ENCODE data around the gene CUEDC2. TPM values are rescaled to one million over a fixed set of nuclear protein-coding genes. Genes with fewer than 3 reads are reported as not detected.
A peak's percentile ranks its signal among the peaks of the same experiment; 100 is the strongest.

CUEDC2 gene
- total RNA-seq, 1 donor from 2014 or later, result 44.8 TPM

- intact Hi-C loops (cut with DNase I), result no loop called here
- Histone ChIP-seq H3K4me3 (peak within 1 kb of the TSS; percentile 88), H3K4me1 (peaks cover 39% of the 10 kb centered on the region), H3K9me3 (no peaks in the 10 kb centered on the region), H3K27me3 (no peaks in the 10 kb centered on the region), H3K27ac (peak within 1 kb of the TSS; percentile 89), H3K36me3 (no peaks in the 10 kb centered on the region)
- DNase-seq (peak; percentile 74), ATAC-seq (peak; percentile 23)
- TF ChIP-seq CTCF (IDR thresholded peaks at IDR 0.05), result no peak
Measured at GRCh38 chr10:102451105-102451969, 19.0 kb upstream of the CUEDC2 start, which contains the start of gene C10orf95. TSS of gene C10orf95 (minus strand) at chr10:102451543. CDS start at chr10:102451093, 450 bp downstream.

- H3K27ac ChIP-seq, result peak overlapping the region; percentile 89
- ATAC-seq (peak; percentile 92), DNase-seq (peak; percentile 95)
- intact Hi-C loops (cut with DNase I), result no loop called here
- H3K27me3 ChIP-seq, result no peaks in the 10 kb centered on the region
- peaks cover 32% of the 10 kb centered on the region for H3K4me1 ChIP-seq
- TF ChIP-seq CTCF (IDR thresholded peaks at IDR 0.05), result no peak
- peak overlapping the region; percentile 88 for H3K4me3 ChIP-seq
- H3K9me3 ChIP-seq, result no peaks in the 10 kb centered on the region
- H3K36me3 ChIP-seq, result no peaks in the 10 kb centered on the region
Measured at GRCh38 chr10:102450374-102451104, 18.2 kb upstream of the CUEDC2 start.

- Histone ChIP-seq H3K9me3 (no peaks in the 10 kb centered on the region), H3K27me3 (no peaks in the 10 kb centered on the region), H3K4me3 (peak overlapping the region; percentile 88), H3K4me1 (peaks cover 30% of the 10 kb centered on the region), H3K36me3 (no peaks in the 10 kb centered on the region), H3K27ac (peak overlapping the region; percentile 89)
- ATAC-seq, result no peak
- TF ChIP-seq CTCF (IDR thresholded peaks at IDR 0.05), result no peak
- intact Hi-C loops (cut with DNase I), result no loop called here
- no peak for DNase-seq
Measured at GRCh38 chr10:102450124-102450373, 17.7 kb upstream of the CUEDC2 start.

GRCh38 chr10:102449321-102450123, 17.1 kb upstream of the CUEDC2 start:
- ATAC-seq (peak; percentile 67), DNase-seq (peak; percentile 92)
- Histone ChIP-seq H3K4me3 (peak overlapping the region; percentile 88), H3K27ac (peak overlapping the region; percentile 89), H3K36me3 (no peaks in the 10 kb centered on the region), H3K9me3 (no peaks in the 10 kb centered on the region), H3K27me3 (no peaks in the 10 kb centered on the region), H3K4me1 (peaks cover 30% of the 10 kb centered on the region)
- intact Hi-C loops (cut with DNase I), result no loop called here
- no peak for TF ChIP-seq CTCF (IDR thresholded peaks at IDR 0.05)

GRCh38 chr10:102444851-102445250, 12.5 kb upstream of the CUEDC2 start:
- Histone ChIP-seq H3K27ac (no peak overlapping the region), H3K4me1 (no peaks in the 10 kb centered on the region), H3K9me3 (no peaks in the 10 kb centered on the region), H3K36me3 (no peaks in the 10 kb centered on the region), H3K27me3 (no peaks in the 10 kb centered on the region), H3K4me3 (no peak overlapping the region)
- no peak for ATAC-seq
- intact Hi-C loops (cut with DNase I), result no loop called here
- no peak for TF ChIP-seq CTCF (IDR thresholded peaks at IDR 0.05)
- DNase-seq, result no peak

Measured in upper lobe of right lung (tissue), 1 donor.